Erythroblast (primary cell): ENCODE measurements around the gene CPED1.

Source experiments
- GATA1 ChIP-seq: IDR thresholded peaks from 2 replicates; pipeline ENCODE4 v1.6.1; 2011; ENCODE audit warnings: low read depth, mild to moderate bottlenecking, control low read depth, low read length, moderate library complexity
- POLR2A ChIP-seq: IDR thresholded peaks from 2 replicates; pipeline ENCODE4 v1.6.1; 2011; ENCODE audit warnings: mild to moderate bottlenecking, low read length

- TF ChIP-seq POLR2A (no peak), GATA1 (no peak)
Measured at GRCh38 chr7:120996333-120996987, 7.9 kb downstream of the CPED1 start.
